Neural progenitor cell (in vitro differentiated cells): Measurements from ENCODE around the gene TSPAN5. TPM values are rescaled to one million over a fixed set of nuclear protein-coding genes. Genes with fewer than 3 reads are reported as not detected.

Source experiments
- DNase-seq: peaks from one replicate; pipeline ENCODE4 v3.0.0-alpha.2; 2016; ENCODE audit warnings: low spot score
- H2AFZ ChIP-seq: fragments of 200-600 bp; sonication (generic); replicated peaks from 2 replicates; pipeline ENCODE4 v1.6.1; 2016; ENCODE audit warnings: antibody characterized with exemption
- H3F3A ChIP-seq: fragments of 200-600 bp; sonication (generic); 2 replicates; pipeline ENCODE4 v1.6.1; 2016; ENCODE audit warnings: antibody characterized with exemption, low read depth
- H3K27ac ChIP-seq: fragments of 200-600 bp; sonication (generic); 2 replicates; pipeline ENCODE4 v1.5.1; 2016; ENCODE audit warnings: mild to moderate bottlenecking
- H3K27me3 ChIP-seq: fragments of 200-600 bp; sonication (generic); 2 replicates; pipeline ENCODE4 v1.6.1; 2016; ENCODE audit warnings: mild to moderate bottlenecking, moderate library complexity
- H3K36me3 ChIP-seq: fragments of 200-600 bp; sonication (generic); 2 replicates; pipeline ENCODE4 v1.5.1; 2016
- H3K4me1 ChIP-seq: fragments of 200-600 bp; sonication (generic); 2 replicates; pipeline ENCODE4 v1.6.1; 2016; ENCODE audit warnings: mixed run types
- H3K4me2 ChIP-seq: fragments of 200-600 bp; sonication (generic); 2 replicates; pipeline ENCODE4 v1.6.1; 2016
- H3K4me3 ChIP-seq: fragments of 200-600 bp; sonication (generic); 2 replicates; pipeline ENCODE4 v1.5.1; 2016
- H3K79me2 ChIP-seq: fragments of 200-600 bp; sonication (generic); 2 replicates; pipeline ENCODE4 v1.6.1; 2016; ENCODE audit warnings: low read depth
- H3K9ac ChIP-seq: fragments of 200-600 bp; sonication (generic); 2 replicates; pipeline ENCODE4 v1.6.1; 2016
- H3K9me3 ChIP-seq: fragments of 200-600 bp; sonication (generic); 2 replicates; pipeline ENCODE4 v1.5.1; 2016; ENCODE audit warnings: low read depth
- H4K20me1 ChIP-seq: fragments of 200-600 bp; sonication (generic); 2 replicates; pipeline ENCODE4 v1.6.1; 2016; ENCODE audit warnings: low read depth
- H3K27ac Mint-ChIP-seq: 3 replicates; pipeline ENCODE4 v1.8.0; 2021; ENCODE audit warnings: mixed read lengths
- H3K27me3 Mint-ChIP-seq: 2 replicates; pipeline ENCODE4 v1.8.0; 2022; ENCODE audit warnings: low read depth, mild to moderate bottlenecking, inconsistent platforms, moderate library complexity, mixed read lengths; ENCODE audit not compliant: insufficient read depth
- H3K36me3 Mint-ChIP-seq: 3 replicates; pipeline ENCODE4 v1.8.0; 2021; ENCODE audit warnings: mixed read lengths
- H3K4me1 Mint-ChIP-seq: 3 replicates; pipeline ENCODE4 v1.8.0; 2021; ENCODE audit warnings: mixed read lengths
- H3K4me3 Mint-ChIP-seq: 3 replicates; pipeline ENCODE4 v1.8.0; 2021; ENCODE audit warnings: mild to moderate bottlenecking, moderate library complexity, mixed read lengths
- H3K9me3 Mint-ChIP-seq: 3 replicates; pipeline ENCODE4 v1.8.0; 2020; ENCODE audit warnings: mixed read lengths
- CTCF ChIP-seq: fragments of 200-600 bp; sonication (generic); IDR thresholded peaks from 2 replicates; pipeline ENCODE4 v1.5.1; 2017; ENCODE audit warnings: antibody characterized with exemption, mild to moderate bottlenecking
- EZH2 ChIP-seq: fragments of 200-600 bp; sonication (generic); IDR thresholded peaks from 2 replicates; pipeline ENCODE4 v1.6.1; 2017; ENCODE audit warnings: antibody characterized with exemption, mild to moderate bottlenecking, moderate library complexity
- EZH2phosphoT487 ChIP-seq: fragments of 200-600 bp; sonication (generic); IDR thresholded peaks from 2 replicates; pipeline ENCODE4 v1.6.1; 2017; ENCODE audit warnings: antibody characterized with exemption
- total RNA-seq: library from RNA; depleted of rRNA; stranded (reverse); fragments of >200 nt; gene quantifications from 2 replicates; pipeline ENCODE4 v1.2.3, GENCODE V29; 2015; ENCODE audit warnings: low replicate concordance

Gene TSPAN5
- total RNA-seq, 1 donor from 2014 or later, result 34.9 TPM

GRCh38 chr4:98468709-98469108, 189.7 kb downstream of the TSPAN5 start:
- TF ChIP-seq EZH2phosphoT487 (no peak), CTCF (no peak), EZH2 (no peak)
- H3K4me2 ChIP-seq, result no peak overlapping the region
- H3K36me3 Mint-ChIP-seq, result peaks cover 28% of the 10 kb centered on the region

GRCh38 chr4:98467627-98468072, 190.8 kb downstream of the TSPAN5 start:
- Histone ChIP-seq H3K27me3 (no peaks in the 10 kb centered on the region), H3K4me3 (peak overlapping the region; percentile 39), H2AFZ (peak overlapping the region; percentile 74), H3K36me3 (no peaks in the 10 kb centered on the region), H3K79me2 (no peaks in the 10 kb centered on the region), H4K20me1 (no peaks in the 10 kb centered on the region), H3K9me3 (no peaks in the 10 kb centered on the region), H3K4me1 (no peaks in the 10 kb centered on the region), H3K27ac (no peak overlapping the region), H3K4me2 (peak overlapping the region; percentile 67), H3K9ac (no peak overlapping the region), H3F3A (no peaks in the 10 kb centered on the region)
- H3K36me3 Mint-ChIP-seq, result peaks cover 25% of the 10 kb centered on the region
- peak overlapping the region; percentile 7 for H3K27ac Mint-ChIP-seq
- no peaks in the 10 kb centered on the region for H3K9me3 Mint-ChIP-seq
- peak overlapping the region; percentile 81 for H3K4me3 Mint-ChIP-seq
- H3K4me1 Mint-ChIP-seq, result peaks cover 13% of the 10 kb centered on the region
- DNase-seq, result peak; percentile 92
- peaks cover 2% of the 10 kb centered on the region for H3K27me3 Mint-ChIP-seq
- no peak for TF ChIP-seq EZH2phosphoT487
- peak; percentile 84 for TF ChIP-seq CTCF

More at GRCh38 chr4:98468709-98469108, 189.7 kb downstream of the TSPAN5 start:
- Mint-ChIP-seq H3K27me3 (peaks cover 2% of the 10 kb centered on the region), H3K9me3 (no peaks in the 10 kb centered on the region), H3K4me3 (no peak overlapping the region), H3K27ac (no peak overlapping the region), H3K4me1 (peaks cover 13% of the 10 kb centered on the region)
- DNase-seq, result peak; percentile 40
- Histone ChIP-seq H3K4me1 (no peaks in the 10 kb centered on the region), H3K9me3 (no peaks in the 10 kb centered on the region), H3K27me3 (no peaks in the 10 kb centered on the region), H2AFZ (no peak overlapping the region), H3K79me2 (no peaks in the 10 kb centered on the region), H4K20me1 (no peaks in the 10 kb centered on the region), H3K36me3 (no peaks in the 10 kb centered on the region), H3K9ac (no peak overlapping the region), H3F3A (no peaks in the 10 kb centered on the region), H3K4me3 (no peak overlapping the region), H3K27ac (no peak overlapping the region)

- Histone ChIP-seq H4K20me1 (no peaks in the 10 kb centered on the region), H3K9me3 (no peaks in the 10 kb centered on the region), H3K79me2 (no peaks in the 10 kb centered on the region), H3K4me3 (no peak overlapping the region), H3F3A (no peaks in the 10 kb centered on the region), H3K27ac (no peak overlapping the region), H2AFZ (no peak overlapping the region), H3K27me3 (no peaks in the 10 kb centered on the region), H3K4me1 (no peaks in the 10 kb centered on the region), H3K36me3 (no peaks in the 10 kb centered on the region), H3K9ac (no peak overlapping the region), H3K4me2 (no peak overlapping the region)
- Mint-ChIP-seq H3K4me3 (no peak overlapping the region), H3K27me3 (peaks cover 2% of the 10 kb centered on the region), H3K4me1 (peaks cover 13% of the 10 kb centered on the region), H3K9me3 (no peaks in the 10 kb centered on the region), H3K27ac (no peak overlapping the region), H3K36me3 (peaks cover 18% of the 10 kb centered on the region)
- no peak for DNase-seq
- TF ChIP-seq EZH2phosphoT487, result no peak
- TF ChIP-seq CTCF, result no peak
- no peak for TF ChIP-seq EZH2
Measured at GRCh38 chr4:98466868-98467599, 191.4 kb downstream of the TSPAN5 start.
